Inferior parietal cortex (tissue), 1 donor: ENCODE data around the gene CNNM1.

Source experiments
- DNase-seq: peaks from one replicate; pipeline ENCODE4 v3.0.0-alpha.2; 2016; ENCODE audit errors: extremely low spot score

CNNM1 gene

DNA sequence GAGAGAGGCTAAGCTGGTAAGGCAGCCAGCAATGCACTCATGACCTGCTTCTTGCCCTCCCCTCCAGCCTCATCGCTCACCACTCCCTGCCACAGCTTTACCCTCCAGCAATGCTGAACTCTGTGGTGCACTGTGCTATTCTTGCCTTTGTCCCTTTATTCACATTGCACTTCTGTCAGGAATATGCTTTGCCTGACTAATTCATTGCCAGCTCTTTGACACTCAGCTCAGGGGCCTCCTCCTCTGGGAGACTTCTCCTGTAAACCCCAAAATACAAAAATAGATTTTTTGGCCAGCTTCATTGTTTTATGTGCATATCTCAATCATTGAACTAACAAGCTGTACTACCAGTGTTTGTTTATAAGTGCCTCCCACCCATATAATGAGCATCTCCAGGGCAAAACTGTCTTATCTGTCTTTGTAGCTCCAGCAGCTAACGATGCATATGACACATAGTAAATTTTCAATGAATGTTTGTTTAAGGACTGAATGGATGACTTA, 8.2 kb downstream of the CNNM1 start:
- DNase-seq, result no peak

DNA sequence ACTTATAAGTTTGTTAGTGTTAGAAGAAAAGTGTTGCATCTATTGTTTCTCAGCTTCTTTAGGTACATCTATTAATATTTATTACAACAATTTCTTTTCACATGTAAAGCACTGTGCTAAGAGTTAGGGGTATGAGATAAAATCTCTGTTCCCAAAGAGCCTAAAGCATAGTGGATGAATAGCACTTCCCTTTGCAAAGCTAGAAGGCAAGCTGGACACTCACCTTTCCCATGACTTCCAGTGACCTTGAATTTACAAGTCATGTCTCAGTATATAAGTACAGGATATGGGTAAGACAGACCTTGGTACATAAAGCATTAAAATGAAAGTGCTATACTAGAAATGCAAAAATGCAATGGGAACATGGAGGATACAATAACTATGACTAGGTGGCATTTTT, 8.7 kb downstream of the CNNM1 start:
- DNase-seq, result no peak

DNA sequence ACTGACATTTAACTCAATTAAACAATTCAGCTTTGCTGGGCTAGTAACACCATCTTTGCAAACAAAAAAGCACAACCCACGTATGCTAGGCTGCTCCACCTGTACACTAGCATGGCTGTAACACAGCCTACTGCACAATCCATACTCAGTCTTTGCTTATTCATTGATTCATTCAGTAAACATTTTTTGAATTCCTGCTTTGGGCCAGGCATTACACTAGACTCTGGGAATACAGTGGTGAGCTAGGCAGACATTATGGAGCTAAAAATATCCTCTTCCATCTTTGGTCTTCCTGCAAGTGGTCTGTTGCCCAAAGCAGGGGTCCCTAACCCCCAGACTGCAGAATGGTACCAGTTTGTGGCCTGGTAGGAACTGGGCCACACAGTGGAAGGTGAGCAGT, 9.9 kb downstream of the CNNM1 start:
- DNase-seq, result no peak

DNA sequence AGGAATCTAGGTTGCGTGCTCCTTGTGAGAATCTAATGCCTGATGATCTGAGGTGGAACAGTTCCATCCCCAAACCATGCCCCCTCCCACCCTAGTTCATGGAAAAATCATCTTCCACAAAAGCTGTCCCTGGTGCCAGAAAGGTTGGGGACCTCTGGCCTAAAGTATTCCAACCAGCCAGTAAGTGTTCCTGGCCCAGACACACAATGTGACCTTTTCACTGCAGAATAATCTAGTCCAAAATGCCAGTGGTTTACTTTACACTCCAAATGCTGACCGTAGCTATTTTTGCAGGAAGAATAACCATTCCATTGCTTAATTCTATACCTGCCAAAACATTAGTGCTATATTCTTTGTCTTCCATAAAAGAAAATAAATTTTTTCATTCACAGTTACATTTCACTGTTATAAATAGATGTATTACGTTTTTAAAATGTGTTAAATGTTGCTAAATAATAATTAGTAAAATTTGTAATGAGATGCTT, 10.4 kb downstream of the CNNM1 start:
- no peak for DNase-seq

DNA sequence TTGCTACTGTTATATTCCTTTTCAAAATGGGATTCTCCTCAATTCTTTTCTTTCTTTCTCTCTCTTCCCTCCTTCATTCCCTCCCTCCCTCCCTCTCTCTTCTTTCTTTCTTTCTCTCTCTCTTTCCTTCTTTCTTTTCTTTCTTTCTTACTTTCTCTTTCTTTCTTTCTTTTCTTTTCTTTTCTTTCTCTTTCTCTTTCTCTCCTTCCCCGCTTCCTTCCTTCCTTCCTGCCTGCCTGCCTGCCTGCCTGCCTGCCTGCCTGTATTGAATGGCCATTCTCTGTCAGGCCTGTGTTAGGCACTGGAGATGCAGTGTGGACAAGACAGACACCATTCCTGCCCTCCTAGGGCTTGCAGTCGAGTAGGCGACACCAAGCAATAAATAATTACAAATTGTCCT, 11.5 kb downstream of the CNNM1 start:
- no peak for DNase-seq

DNA sequence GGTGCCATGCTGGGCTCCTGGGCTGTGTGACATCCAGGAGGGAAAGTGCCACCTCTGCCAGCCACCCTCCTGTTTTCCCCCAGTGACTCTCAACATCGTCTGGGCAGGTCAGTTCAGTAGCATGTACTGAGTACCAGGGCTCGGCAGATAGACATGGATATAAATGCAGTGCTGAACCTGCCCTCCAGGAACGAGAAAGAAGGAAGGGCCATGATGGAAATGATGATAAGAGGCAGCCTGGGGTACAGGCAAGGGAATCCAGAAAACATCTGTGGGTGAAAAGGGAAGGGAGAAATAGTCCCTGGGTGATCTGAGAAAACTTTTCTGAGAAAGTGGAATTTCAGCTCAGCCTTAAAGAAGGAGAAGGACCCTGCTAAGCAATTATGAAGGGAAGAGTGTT, 12.1 kb downstream of the CNNM1 start:
- DNase-seq, result no peak

DNA sequence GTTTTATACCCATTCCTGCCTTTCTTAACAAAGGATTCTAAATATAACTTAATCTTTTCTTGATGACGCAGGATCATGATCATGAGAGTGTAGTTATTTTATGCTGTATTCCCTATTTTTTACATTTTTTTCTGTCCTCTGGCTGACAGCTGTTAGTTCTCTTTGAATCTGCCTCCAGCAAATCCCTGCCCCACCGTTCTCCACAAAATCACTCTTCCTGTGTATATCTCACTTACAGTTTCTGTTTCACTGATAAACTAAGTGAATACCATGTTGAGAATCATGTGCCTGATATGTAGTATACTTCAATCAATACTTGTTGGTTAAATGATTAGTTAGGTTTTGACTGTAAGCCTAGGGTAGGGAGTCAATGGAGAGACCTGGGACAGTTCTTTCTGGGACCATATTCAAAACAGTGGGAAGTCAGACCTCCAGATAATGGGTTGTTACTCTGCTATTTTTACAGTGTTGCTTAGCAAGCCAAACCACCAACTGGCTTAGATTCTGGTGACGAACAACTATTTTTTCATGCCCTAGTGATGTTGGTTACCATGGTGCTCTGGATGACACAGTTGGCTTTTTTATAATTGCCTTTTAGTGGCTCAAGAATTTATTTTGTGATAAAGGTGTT, 12.8 kb downstream of the CNNM1 start:
- peak; percentile 52 for DNase-seq

DNA sequence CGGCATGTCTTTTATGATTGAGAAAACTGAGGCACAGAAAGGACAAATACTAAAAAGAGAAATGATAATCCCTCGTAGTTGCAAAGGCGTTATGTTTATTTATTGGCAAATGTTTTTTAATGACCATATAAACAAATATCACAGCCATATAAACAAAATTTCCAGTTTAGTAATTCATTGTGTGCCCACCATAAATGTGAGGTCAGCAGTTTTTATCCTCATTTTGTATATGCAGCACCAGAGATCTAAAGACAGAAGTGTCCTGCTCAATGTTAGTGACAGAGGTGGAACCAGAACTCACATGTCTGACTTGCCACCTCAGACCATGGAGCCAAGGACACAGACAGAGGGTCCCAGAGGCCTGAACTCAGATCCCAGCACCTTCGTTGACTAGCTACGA, 14.1 kb downstream of the CNNM1 start:
- no peak for DNase-seq

DNA sequence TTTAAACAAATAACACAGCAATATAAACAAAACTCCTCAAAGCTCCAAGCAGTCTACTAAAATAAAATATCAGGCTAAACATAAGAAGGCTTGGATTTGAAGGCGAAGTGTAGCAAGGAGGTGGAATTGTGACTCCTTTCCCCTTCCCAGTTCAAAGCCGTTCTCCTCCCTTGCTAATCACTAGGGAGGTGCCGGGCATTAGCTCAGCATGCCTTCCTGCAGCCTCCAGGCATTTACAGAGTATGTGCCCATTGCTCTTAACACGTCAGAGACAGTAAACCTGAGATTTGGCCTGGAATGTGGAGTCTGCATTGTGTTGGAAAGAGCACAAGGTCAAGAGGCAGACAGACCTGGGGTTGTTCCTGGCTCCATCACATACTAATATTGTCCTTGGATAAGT, 15.6 kb downstream of the CNNM1 start:
- DNase-seq, result no peak

DNA sequence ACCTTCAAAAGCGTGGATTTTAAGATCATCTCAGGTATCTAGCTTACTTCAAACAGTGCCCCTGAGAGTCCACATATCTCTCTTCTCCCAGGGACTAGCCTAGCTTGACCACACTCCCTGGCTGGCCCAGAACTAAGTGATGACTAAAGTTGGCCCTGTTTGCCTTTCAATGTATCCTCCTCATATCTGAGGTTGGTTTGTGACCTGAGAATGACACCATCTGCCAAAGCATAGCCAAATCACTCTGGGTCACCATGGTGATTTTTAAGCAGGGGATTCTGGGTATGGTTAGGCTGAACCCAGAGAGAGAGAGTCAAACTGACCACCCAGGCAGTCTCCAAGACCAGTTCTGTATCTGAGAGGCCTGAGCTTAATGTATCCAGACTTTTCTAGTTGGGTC, 16.2 kb downstream of the CNNM1 start:
- DNase-seq, result no peak

DNA sequence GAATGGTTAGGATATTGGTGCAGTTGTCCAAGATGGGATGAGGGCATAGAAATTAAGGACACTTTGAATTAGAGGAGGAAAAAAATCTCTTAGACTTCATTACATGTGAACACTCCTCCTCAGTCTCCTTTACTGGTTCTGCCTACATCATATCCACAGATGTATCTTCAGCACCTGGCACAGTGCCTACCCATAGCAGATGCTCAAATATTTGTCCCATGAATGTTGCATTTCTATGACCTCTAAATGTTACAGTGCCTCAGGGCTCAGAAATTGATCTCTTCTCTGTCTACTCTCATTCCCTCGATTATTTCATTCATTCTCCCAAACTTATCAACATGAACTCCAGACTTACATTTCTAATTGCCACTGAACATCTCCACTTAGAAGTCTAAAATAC, 17.1 kb downstream of the CNNM1 start:
- DNase-seq, result peak; percentile 20

DNA sequence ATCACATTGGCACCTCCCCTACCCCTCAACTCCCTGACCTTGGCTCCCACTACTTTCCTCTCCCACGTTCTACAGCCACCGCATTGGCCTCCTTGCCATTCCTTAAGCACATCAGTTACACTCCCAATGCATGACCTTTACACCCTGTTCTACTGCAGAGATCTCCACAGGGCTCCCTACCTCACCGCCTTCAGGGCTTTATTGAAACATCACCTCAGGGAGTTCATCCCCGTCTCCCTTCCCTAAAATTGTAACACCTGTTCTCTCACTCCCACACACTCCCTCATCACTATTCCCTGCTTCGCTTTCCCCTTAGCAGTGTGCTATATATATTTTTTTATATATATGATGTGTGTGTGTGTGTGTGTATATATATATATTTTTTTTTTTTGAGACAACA, 18.5 kb downstream of the CNNM1 start:
- DNase-seq, result no peak

DNA sequence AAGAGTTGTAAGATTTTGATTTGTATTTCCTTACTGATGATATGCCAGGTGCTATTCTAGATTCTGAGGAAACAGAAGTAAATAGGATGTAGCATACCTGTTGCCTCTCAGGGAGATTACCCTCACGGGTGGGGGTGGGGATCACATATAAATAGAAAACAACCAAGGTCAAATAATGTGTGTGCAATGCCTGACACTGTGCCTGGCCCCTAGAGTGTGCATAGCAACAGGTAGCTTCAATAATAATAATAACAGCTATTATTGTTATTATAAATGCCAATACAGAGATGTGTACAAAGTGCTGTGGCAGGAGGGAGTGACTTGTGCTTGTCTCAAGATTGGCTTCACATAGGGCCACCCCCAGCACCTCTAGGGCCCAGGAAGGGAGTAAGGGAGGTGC, 24.0 kb downstream of the CNNM1 start:
- no peak for DNase-seq

DNA sequence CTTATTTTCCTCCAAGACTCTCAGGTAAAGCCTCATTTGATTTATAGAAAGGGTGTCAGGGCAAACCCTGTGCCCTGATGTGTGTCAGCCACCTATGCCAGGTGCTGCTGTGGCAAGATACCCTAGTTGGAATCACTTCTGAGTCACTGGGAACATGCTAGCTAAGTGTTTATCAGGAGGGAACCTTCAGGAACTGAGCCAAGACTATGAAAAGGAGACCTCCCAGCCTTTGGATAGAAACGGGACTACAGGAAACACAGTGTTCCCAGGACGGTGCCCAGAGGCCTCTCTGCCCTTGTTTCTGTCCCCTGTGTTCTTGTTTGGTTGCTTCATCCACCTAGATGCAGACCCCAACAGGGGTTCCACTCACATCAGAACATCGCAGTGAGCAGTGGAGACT, 28.5 kb downstream of the CNNM1 start:
- DNase-seq, result no peak

DNA sequence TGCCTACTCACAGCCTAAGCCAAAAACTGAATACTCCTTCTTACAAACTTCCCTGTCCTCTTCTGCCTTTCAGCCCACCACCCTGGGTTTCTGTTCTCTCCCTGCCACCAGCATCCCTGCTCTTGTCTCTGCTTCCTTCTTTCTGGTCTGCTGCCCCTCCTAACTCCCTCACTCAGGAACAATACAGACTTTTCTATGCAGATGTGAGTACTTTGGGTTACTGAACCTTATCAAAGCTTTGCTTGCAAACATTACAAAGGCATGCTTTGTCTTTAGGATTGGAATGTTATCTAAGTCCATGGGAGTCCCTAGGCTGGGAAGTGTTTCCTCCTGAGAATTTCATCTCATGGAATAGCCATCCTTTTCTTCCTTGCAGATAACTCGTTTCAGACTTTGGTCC, 28.9 kb downstream of the CNNM1 start:
- no peak for DNase-seq

DNA sequence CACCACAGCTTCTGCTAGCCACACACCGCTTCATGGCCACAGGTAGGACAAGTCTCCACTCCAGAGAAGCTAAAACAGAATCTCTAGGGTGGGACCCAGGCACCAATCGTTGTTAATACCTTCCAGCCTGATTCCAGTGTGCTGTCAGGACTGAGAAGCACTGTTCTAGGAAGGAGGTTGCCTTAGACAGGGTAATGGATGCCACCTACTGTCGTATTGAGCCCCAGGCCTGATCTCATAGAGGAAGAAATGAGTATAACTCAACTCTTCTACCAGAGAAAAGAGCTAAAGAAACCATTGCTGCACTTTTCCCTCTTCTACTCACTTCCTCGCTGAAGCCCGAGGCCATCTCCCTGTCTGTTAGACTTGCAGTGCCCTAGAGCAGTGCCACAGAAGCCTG, 31.8 kb downstream of the CNNM1 start:
- no peak for DNase-seq

DNA sequence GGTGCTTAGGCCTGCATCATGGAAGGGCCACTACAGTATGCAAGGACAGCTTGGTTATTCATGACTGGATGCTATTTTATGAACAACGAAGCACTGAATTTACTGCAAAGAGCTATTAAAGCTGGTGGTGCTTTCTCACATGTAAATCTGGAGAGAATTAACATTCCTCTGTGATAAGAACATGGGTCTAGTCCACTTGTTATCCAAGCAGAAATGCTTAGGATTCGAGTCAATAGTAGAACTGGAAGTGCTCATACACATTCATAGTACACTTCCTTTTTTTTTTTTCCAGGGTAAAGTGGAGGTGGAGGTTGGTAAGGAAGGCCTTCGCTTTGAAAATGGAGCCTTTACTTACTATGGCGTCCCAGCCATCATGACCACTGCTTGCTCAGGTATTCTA, 35.0 kb downstream of the CNNM1 start:
- DNase-seq, result no peak

DNA sequence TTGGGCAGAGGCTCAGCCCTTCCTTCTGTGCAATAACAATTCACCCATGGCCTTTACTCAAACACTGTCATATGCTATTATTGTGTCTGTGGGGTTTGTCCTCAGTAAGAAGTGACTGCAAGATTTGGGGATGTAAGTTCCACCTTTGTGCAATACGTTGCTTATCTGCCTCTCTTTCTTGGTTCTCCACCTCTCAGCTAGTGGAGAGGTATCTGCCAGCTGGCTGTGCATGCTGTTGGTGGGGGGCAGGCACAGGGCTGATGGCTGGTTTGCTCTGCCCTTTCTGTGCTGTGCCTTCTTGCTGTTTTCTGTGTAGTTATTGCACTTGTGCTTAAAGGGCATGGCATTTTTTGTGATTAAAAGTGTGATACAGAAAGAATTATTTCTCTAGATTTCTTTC, 36.2 kb downstream of the CNNM1 start:
- DNase-seq, result no peak

DNA sequence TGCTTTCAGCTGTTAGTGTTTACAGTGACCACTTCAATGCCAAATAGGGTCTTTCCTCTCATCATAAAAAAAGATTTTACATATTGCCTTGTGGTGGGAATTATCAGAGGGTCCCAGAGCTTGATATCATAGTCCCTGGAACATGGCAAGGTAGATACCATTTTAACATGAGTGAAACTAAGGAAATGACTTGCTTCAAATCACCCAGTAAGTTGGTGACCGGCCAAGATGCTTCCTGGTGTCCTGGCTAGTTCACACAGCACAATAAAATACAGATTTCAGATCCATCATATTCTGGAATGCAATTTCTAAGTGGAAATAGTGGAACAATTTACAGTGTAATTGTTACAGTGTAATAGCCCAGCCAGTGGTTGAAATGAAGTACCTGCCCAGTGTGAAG, 36.6 kb downstream of the CNNM1 start:
- no peak for DNase-seq

DNA sequence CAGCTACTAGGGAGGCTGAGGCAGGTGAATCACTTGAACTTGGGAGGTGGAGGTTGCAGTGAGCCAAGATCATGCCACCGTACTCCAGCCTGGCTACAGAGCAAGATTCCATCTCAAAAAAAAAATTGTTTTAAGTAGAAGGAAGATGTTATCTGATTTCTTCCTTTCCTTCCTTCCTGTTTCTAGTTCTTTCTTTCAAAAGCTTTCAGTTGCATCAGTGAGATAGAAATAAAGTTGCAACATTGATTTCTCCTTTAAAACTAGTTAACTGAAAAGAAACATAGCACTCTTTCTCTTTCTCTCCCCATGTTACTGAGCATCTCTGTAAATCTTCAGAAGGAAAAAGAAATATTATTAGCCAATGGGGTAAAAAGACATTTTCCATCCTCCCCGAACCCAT, 37.5 kb downstream of the CNNM1 start:
- no peak for DNase-seq

DNA sequence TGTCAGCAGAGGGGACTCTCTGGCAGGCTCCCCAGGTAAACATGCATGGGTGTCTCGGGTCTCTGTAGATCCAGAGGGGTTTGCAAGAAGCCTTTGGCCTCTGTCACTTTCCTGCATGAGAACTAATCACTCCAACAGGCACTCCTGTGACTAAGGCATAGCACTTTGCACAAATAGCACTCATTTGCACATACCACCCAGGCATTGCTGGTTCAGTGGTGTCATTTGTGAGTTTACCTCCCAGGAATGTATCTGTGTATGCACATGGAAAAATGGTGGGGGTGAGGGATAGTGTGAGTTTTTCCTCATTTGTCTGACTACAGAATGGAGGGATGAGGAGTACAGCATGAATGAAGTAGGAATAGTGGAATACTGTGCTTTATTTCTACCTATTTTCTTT, 39.5 kb downstream of the CNNM1 start:
- no peak for DNase-seq

DNA sequence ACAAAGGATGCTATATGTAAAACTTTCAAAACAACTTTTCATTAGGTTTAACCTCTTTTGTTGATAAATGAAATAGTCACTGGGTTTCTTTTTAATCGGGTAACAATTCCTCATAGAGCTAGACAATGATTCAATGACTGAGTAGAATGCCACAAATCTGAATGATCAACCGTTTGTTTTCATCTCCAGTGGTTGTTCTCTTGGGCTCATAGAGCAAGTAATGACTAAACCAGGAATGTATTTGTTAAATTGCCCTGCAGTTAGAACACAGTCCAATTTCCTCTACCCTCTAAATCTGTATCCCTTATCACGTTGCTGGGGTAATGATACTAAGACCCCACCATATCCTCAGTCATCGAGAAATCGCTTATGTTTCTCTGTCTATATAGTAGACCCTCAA, 40.0 kb downstream of the CNNM1 start:
- no peak for DNase-seq

DNA sequence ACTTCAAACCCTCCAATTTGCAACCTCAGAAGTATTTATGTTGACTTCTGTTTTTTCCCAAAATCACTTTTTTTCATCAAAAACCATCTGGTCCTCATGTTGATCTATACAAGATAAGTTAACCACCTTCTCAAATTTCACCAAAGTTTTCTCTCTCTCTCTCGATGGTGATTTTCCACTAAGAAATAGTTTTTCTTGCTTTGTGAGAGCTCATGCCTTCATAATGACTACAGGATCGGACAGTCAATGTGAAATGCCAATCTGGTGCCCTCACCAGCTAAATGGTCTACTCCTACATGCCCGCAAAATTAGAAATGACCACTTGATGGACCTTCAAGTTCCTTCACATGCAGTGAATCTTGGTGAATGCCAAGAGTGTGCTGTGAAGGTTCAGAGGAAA, 40.4 kb downstream of the CNNM1 start:
- no peak for DNase-seq

DNA sequence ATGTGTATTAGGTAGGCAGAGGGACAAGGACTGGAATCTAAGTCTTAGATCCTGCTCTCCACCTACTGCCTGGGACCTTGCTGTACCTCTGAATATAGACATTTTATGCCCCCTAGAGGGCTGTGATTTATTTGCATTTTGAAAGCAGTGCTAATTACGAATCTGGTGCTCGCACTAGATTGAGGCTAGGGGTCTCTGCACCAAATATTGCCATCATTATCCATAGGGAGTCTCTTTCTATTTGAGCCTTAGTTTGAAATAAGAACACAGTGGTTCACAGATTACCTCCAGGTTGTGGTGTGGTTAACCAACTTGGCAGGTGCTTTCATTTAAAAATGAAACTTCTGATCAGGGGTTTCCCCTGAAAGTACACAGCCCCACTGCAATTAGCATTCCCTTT, 41.8 kb downstream of the CNNM1 start:
- DNase-seq, result no peak
